K562 (cell line): ENCODE results near the gene IL10RB. TPM values are rescaled to one million over a fixed set of nuclear protein-coding genes. Genes with fewer than 3 reads are reported as not detected.
A peak's percentile ranks its signal among the peaks of the same experiment; 100 is the strongest.

ENCODE experiments used
- CBFA2T3 ChIP-seq: fragments of 450-650 bp; IDR thresholded peaks from 2 replicates; pipeline ENCODE4 v1.6.1; 2017
- CBX3 ChIP-seq, 2 experiments: IDR thresholded peaks; 1 replicate in 1 of 2; 2 replicates in 1 of 2; pipeline ENCODE4 v1.6.1; 2012; ENCODE audit warnings: inconsistent platforms in 2 of 2, low read length in 2 of 2, borderline replicate concordance in 1 of 2, control low read depth in 1 of 2
- CHD4 ChIP-seq: fragments of 200-600 bp; sonication (generic); IDR thresholded peaks from 3 replicates; pipeline ENCODE4 v1.6.1; 2012; ENCODE audit warnings: low read depth, mild to moderate bottlenecking, mixed read lengths, low read length, inconsistent platforms; ENCODE audit not compliant: insufficient read depth, insufficient replicate concordance, poor library complexity, severe bottlenecking
- DACH1 ChIP-seq: fragments of 450-650 bp; IDR thresholded peaks from 2 replicates; pipeline ENCODE4 v1.6.1; 2018; ENCODE audit not compliant: partially characterized antibody
- E2F5 ChIP-seq: sonication (generic); formaldehyde crosslinking; IDR thresholded peaks from 2 replicates; pipeline ENCODE4 v1.8.0; 2022; ENCODE audit warnings: mild to moderate bottlenecking, missing genetic modification reagents
- FOSL1 ChIP-seq: fragments of 200-800 bp; sonication (Bioruptor generic); conservative IDR thresholded peaks from 2 replicates; pipeline ENCODE4 v1.6.1; 2016; ENCODE audit warnings: missing genetic modification characterization, missing compliant biosample characterization
- KLF1 ChIP-seq: fragments of 450-650 bp; IDR thresholded peaks from 2 replicates; pipeline ENCODE4 v1.6.1; 2016; ENCODE audit warnings: missing genetic modification characterization, missing compliant biosample characterization
- NCOA1 ChIP-seq: fragments of 450-650 bp; IDR thresholded peaks from 2 replicates; pipeline ENCODE4 v1.6.1; 2016; ENCODE audit warnings: low read depth
- NFIX ChIP-seq: fragments of 250-450 bp; sonication (Bioruptor Pico); IDR thresholded peaks from 2 replicates; pipeline ENCODE4 v1.4.0; 2020; ENCODE audit warnings: low read depth, mild to moderate bottlenecking, moderate library complexity
- PHF20 ChIP-seq: fragments of 450-650 bp; IDR thresholded peaks from 2 replicates; pipeline ENCODE4 v1.6.1; 2018; ENCODE audit not compliant: partially characterized antibody
- PTRF ChIP-seq: fragments of 450-650 bp; IDR thresholded peaks from 2 replicates; pipeline ENCODE4 v1.6.1; 2016; ENCODE audit warnings: mild to moderate bottlenecking, missing genetic modification characterization, missing compliant biosample characterization
- SP1 ChIP-seq: sonication (generic); formaldehyde crosslinking; IDR thresholded peaks from 2 replicates; pipeline ENCODE4 v1.8.1; 2022; ENCODE audit warnings: mild to moderate bottlenecking, missing genetic modification reagents
- SRSF7 ChIP-seq: fragments of 200-400 bp; formaldehyde crosslinking; optimal IDR thresholded peaks from 2 replicates; pipeline ENCODE3; 2017; ENCODE audit warnings: mild to moderate bottlenecking, low read depth, low read length
- TAF1 ChIP-seq: IDR thresholded peaks from 2 replicates; pipeline ENCODE4 v1.6.1; 2011; ENCODE audit warnings: mild to moderate bottlenecking, low read length, moderate library complexity; ENCODE audit not compliant: insufficient read depth, control insufficient read depth, severe bottlenecking; ENCODE audit errors: extremely low read depth
- WHSC1 ChIP-seq: IDR thresholded peaks from one replicate; pipeline ENCODE4 v1.6.1; 2012; ENCODE audit warnings: low read length, control low read depth, inconsistent platforms
- ZNF134 ChIP-seq: fragments of 250-450 bp; sonication (Bioruptor Pico); conservative IDR thresholded peaks from 2 replicates; pipeline ENCODE4 v1.4.0; 2020
- ZNF143 ChIP-seq: sonication (generic); formaldehyde crosslinking; IDR thresholded peaks from 2 replicates; pipeline ENCODE4 v1.9.0; 2022; ENCODE audit warnings: mild to moderate bottlenecking, missing genetic modification reagents
- ZNF316 ChIP-seq: fragments of 450-650 bp; IDR thresholded peaks from 2 replicates; pipeline ENCODE4 v1.6.1; 2016
- ZNF609 ChIP-seq: sonication (generic); formaldehyde crosslinking; IDR thresholded peaks from 2 replicates; pipeline ENCODE4 v1.8.1; 2023; ENCODE audit warnings: missing genetic modification reagents, mild to moderate bottlenecking, borderline replicate concordance
- polyA plus RNA-seq, 8 experiments: library from polyadenylated mRNA; depleted of rRNA in 4 of 8; stranded (reverse) in 5 of 8; unstranded in 3 of 8; fragments of >200 nt; fragmentation: Nextera tagmentation in 2 of 8; fragmentation: Illumina TruSeq in 1 of 8; extraction: Ambion mirVana in 2 of 8; extraction: Trizol in 1 of 8; gene quantifications; 2 replicates each; pipeline versions ENCODE4 v1.2.1 to v1.2.3, GENCODE V29; 2011 to 2014; ENCODE audit warnings: inconsistent platforms in 1 of 8, missing spikeins in 1 of 8
- total RNA-seq, 7 experiments: library from RNA; depleted of rRNA in 6 of 7; stranded (reverse); fragments of >200 nt in 6 of 7; fragmentation: Illumina TruSeq in 2 of 7; extraction: Trizol in 2 of 7; gene quantifications; 2 replicates each; pipeline versions ENCODE4 v1.2.1 to v1.2.3, GENCODE V29; 2011 to 2021; ENCODE audit warnings: low replicate concordance in 1 of 7
- TF ChIP-seq, protein P1 (sequence below): fragments of 150-350 bp; conservative IDR thresholded peaks from 2 replicates; pipeline ENCODE4 v1.6.1; 2014; ENCODE audit warnings: low read length

Gene IL10RB
- total and polyA plus RNA-seq, 9 of the 15 experiments (the other 6 are each of a cell fraction or from before 2014, with no cell fraction given), result 10.9 to 33.8 (median 23.0) TPM

DNA sequence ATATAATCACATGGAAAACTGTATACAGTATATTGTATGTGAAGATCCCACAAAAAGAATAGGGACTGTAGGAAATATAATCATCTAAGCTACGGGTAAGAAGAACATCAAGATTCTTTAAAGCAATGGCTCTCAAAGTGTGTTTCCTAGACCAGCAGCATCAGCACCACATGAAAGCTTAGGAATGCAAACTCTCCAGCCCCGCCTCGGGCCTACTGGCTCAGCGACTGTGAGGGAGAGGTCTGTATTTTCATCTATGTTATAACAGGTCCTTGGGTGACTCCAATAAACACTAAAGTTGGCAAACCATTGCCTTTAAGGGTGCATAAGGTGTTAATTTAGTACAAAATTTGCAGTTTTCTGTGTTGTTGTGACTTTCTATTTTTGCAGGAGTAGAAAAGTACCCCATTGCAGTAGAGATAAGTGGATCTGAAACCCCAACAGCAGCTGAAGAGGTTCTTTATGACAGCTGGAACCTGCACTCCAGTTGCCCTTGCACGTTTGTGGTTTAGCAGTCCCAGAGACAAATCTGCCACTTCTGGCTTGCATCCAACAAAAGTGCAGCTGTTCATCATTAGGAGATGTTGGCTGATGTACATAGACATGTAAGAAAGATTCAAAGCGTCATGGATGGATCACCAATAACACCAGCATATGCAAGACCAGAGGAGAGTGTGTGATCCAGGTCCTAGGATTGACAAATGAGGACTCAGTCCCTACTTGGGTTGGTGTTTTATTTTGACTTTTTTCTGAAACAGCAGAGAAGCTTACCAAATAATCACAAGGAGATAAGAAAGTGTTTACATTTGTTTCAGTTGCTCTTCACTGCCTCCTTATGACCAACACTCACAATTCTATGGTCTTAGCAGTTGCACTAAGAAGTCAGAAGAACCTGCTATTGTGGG is 42.7 kb downstream of the IL10RB start (continued):
- TF ChIP-seq, protein P1, sequence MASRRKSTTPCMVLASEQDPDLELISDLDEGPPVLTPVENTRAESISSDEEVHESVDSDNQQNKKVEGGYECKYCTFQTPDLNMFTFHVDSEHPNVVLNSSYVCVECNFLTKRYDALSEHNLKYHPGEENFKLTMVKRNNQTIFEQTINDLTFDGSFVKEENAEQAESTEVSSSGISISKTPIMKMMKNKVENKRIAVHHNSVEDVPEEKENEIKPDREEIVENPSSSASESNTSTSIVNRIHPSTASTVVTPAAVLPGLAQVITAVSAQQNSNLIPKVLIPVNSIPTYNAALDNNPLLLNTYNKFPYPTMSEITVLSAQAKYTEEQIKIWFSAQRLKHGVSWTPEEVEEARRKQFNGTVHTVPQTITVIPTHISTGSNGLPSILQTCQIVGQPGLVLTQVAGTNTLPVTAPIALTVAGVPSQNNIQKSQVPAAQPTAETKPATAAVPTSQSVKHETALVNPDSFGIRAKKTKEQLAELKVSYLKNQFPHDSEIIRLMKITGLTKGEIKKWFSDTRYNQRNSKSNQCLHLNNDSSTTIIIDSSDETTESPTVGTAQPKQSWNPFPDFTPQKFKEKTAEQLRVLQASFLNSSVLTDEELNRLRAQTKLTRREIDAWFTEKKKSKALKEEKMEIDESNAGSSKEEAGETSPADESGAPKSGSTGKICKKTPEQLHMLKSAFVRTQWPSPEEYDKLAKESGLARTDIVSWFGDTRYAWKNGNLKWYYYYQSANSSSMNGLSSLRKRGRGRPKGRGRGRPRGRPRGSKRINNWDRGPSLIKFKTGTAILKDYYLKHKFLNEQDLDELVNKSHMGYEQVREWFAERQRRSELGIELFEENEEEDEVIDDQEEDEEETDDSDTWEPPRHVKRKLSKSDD, result no peak
- TF ChIP-seq ZNF609 (no peak), SP1 (CRISPR knock-in tag) (no peak), E2F5 (CRISPR knock-in tag) (no peak), CHD4 (no peak), PTRF (tag) (no peak), NFIX (CRISPR knock-in tag) (no peak), FOSL1 (tag) (no peak), KLF1 (tag) (no peak), SRSF7 (no peak), TAF1 (no peak), ZNF134 (CRISPR knock-in tag) (no peak), ZNF143 (no peak), CBX3 (IDR thresholded peaks at IDR 0.05; ENCODE audit: borderline replicate concordance in 1 of 2, low read length in 2 of 2) (no peak), NCOA1 (no peak), PHF20 (no peak), ZNF316 (no peak), DACH1 (peak; percentile 39), WHSC1 (no peak), CBFA2T3 (peak; percentile 83)
